Measurements from ENCODE around the gene MAPK6.

Gene MAPK6

DNA sequence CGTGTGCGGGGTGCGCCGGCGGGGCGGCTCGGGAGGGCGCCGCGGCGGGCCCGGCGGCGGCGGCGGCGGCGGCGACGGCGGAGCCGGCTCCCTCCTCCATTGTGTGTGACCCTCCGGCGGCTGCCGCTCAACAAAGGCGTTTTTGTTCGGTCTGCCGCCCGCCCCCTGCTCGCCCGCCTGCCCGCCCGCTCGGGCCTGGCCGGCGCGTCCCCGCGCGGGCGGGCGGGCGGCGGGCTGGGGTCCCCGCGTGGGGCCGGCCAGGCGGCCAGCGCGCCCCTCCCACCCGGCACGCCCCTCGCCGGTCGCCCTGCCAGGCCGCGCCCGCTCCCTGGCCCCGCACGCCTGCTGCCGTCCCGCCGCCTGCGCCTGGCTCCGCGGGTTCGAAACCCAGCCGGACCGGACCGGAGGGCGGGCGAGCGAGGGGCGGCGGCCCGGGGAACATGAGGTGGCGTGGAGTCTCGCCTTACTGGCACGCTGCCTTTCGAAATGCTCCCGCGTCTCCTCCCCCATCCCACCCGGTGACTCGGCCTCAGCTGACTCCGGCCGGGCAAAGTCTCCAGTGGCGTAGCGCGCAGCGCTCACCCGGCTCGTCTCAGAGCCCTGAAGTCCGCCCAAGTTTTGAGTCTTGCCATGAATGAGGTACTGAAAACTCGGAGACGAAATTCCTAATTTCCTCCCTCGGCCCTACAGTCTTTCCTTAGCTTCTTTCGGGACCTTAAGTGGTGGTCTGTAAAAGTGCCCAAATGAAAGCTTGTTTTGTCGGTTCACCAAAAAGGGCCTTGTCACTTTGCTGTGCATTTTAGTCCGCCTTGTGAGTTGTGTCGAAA lies 588 bp downstream of the MAPK6 start:
- TF ChIP-seq, protein P1, sequence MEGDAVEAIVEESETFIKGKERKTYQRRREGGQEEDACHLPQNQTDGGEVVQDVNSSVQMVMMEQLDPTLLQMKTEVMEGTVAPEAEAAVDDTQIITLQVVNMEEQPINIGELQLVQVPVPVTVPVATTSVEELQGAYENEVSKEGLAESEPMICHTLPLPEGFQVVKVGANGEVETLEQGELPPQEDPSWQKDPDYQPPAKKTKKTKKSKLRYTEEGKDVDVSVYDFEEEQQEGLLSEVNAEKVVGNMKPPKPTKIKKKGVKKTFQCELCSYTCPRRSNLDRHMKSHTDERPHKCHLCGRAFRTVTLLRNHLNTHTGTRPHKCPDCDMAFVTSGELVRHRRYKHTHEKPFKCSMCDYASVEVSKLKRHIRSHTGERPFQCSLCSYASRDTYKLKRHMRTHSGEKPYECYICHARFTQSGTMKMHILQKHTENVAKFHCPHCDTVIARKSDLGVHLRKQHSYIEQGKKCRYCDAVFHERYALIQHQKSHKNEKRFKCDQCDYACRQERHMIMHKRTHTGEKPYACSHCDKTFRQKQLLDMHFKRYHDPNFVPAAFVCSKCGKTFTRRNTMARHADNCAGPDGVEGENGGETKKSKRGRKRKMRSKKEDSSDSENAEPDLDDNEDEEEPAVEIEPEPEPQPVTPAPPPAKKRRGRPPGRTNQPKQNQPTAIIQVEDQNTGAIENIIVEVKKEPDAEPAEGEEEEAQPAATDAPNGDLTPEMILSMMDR (IDR thresholded peaks at IDR 0.05; ENCODE audit: insufficient read depth, low read length, poor library complexity, severe bottlenecking), result no peak
- H3K36me3 ChIP-seq (ENCODE audit: control insufficient read depth, insufficient read depth, low read length), result no peaks in the 10 kb centered on the region
- peak overlapping the region; percentile 79 for H3K4me3 ChIP-seq (replicated peaks; ENCODE audit: low read depth, low read length)
- peak; percentile 84 for DNase-seq (ENCODE audit: extremely low read depth, insufficient read length)
- no peaks in the 10 kb centered on the region for H3K27me3 ChIP-seq (replicated peaks; ENCODE audit: control insufficient read depth, insufficient read depth, low read length)

DNA sequence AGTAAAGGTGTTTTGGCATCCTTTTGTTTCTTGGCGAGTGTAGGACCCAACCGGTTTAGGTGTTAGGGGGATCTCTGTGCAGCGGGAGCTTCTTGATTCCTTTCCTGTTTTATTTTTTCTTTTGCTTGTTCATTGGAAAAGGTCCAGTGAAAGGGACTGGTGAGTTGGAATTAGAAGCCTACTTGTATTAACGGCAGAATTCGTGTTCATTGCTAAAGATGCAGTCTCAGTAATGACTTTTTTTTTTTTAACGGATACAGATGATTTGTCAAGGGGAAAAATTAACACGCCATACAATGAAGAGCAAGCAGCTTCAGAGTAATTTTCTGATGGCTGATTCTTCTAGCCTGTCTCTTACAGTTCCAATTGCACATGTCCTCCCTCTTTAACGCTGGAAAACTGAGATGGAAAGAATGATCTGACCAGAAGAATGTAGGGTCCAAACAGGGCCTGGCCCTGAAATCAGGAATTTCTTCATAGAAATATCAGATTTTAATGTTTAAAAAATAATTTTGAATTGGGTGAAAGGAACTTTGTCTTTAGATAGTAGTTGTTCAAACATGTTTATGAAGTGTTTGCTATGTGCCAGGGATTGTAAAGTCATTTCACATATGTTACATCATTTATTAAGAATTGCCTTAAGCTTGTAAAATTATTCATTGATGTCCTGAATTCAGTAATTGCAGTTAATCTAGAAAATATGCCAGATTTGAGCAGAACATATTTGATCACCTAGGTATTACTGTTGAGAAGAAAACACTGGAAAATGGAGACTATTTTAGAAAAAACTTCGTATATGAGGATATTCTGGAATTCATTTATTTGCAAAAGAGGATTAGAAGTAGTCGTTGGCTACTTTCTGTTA lies 1.4 kb downstream of the MAPK6 start:
- TF ChIP-seq, protein P1 (IDR thresholded peaks at IDR 0.05; ENCODE audit: insufficient read depth, low read length, poor library complexity, severe bottlenecking), result no peak
- no peaks in the 10 kb centered on the region; the same call in 1 of the 2 replicates for H3K36me3 ChIP-seq (ENCODE audit: control insufficient read depth, insufficient read depth, low read length)
- DNase-seq (ENCODE audit: extremely low read depth, insufficient read length), result no peak
- no peaks in the 10 kb centered on the region for H3K27me3 ChIP-seq (replicated peaks; ENCODE audit: control insufficient read depth, insufficient read depth, low read length)
- H3K4me3 ChIP-seq (replicated peaks; ENCODE audit: low read depth, low read length), result peak overlapping the region; percentile 79

DNA sequence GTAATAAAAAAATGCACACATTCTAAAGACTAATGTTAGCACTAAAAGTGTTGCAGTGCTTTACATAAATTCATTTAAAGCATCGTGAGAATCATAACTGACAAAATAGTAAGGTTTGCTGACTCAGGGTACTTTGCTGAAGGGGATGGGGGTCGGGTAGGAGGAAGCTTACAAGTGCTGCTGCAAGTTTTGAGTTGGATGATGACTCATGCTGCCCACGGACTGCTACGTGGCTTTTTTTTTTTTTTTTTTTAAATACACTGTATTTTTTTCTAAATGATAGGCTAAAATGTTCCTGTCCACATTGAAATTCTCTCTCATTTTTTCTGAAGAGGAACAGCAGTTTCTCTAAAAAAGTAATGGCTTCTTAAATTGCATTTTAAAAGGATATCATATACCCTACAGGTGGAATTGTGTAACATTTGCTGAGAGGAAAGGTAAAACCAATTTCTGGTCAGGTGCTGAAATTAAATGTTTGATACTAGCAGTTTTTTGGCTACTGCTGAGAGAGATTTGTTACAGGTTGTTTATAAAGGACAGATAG lies 2.2 kb downstream of the MAPK6 start:
- Histone ChIP-seq H3K27me3 (replicated peaks; ENCODE audit: control insufficient read depth, insufficient read depth, low read length) (no peaks in the 10 kb centered on the region), H3K36me3 (ENCODE audit: control insufficient read depth, insufficient read depth, low read length) (no peaks in the 10 kb centered on the region; the same call in 1 of the 2 replicates), H3K4me3 (replicated peaks; ENCODE audit: low read depth, low read length) (peak overlapping the region; percentile 79)
- peak; percentile 61 for DNase-seq (ENCODE audit: extremely low read depth, insufficient read length)
- TF ChIP-seq, protein P1 (IDR thresholded peaks at IDR 0.05; ENCODE audit: insufficient read depth, low read length, poor library complexity, severe bottlenecking), result no peak

DNA sequence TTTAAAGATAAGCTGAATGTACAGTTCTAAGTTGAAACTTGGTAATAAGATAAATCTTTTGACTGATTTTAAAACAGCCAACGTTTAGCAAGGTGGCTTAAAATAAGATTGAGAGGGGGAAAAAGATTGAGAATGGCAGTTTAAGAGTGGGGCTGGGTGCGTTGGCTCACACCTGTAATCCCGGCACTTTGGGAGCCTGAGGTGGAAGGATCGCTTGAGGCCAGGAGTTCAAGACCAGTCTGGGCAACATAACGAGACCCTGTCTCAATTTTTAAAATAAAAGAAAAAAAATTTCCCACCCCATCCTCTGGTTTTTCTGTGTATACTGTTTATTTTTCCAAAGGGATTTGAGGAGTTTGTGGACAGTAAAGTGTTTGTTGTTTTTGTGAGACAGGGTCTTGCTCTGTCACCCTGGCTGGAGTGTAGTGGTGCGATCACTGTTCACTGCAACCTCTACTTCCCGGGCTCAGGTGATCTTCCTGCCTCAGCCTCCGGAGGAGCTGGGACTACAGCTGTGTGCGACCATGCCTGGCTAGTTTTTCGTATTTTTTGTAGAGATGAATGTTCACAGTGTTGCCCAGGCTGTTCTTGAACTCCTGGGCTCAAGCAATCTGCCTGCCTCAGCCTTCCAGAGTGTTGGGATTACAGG lies 3.0 kb downstream of the MAPK6 start:
- H3K36me3 ChIP-seq (ENCODE audit: control insufficient read depth, insufficient read depth, low read length), result no peaks in the 10 kb centered on the region; the same call in 1 of the 2 replicates
- no peaks in the 10 kb centered on the region for H3K27me3 ChIP-seq (replicated peaks; ENCODE audit: control insufficient read depth, insufficient read depth, low read length)
- TF ChIP-seq, protein P1 (IDR thresholded peaks at IDR 0.05; ENCODE audit: insufficient read depth, low read length, poor library complexity, severe bottlenecking), result no peak
- DNase-seq (ENCODE audit: extremely low read depth, insufficient read length), result no peak
- peak overlapping the region; percentile 79 for H3K4me3 ChIP-seq (replicated peaks; ENCODE audit: low read depth, low read length)

DNA sequence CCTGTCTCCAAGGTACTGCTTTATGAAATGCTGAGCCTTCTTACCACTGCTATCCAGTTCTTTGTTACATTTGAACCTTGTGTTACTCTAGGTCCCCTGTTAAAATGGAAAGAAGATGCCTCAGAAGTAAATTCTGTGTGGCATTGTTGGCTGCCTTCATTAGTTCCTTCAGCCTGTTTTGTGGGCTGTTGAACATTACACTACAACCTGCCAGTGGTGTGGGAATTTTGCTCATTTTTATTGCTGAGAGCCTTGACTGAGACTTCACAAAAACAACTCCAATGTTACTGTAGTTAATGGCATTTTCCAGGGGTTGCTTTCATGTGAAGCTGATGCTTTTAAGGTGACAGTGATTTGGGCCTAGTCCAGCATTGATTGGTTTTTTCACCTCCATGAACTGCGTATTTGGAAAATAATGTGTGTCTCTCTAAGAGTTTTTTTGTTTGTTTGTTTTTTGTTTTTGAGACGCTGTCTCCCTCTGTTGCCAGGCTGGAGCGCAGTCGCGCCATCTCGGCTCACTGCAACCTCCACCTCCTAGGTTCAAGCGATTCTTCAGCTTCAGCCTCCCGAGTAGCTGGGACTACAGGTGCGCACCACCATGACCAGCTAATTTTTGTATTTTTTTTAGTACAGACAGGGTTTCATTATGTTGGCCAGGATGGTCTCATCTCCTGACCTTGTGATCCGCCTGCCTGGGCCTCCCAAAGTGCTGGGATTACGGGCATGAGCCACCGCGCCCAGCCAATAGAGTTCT lies 4.3 kb downstream of the MAPK6 start:
- TF ChIP-seq, protein P1 (IDR thresholded peaks at IDR 0.05; ENCODE audit: insufficient read depth, low read length, poor library complexity, severe bottlenecking), result no peak
- no peak overlapping the region; the same call in 1 of the 2 replicates for H3K4me3 ChIP-seq (replicated peaks; ENCODE audit: low read depth, low read length)
- H3K36me3 ChIP-seq (ENCODE audit: control insufficient read depth, insufficient read depth, low read length), result peaks cover 1% of the 10 kb centered on the region
- DNase-seq (ENCODE audit: extremely low read depth, insufficient read length), result no peak
- no peaks in the 10 kb centered on the region for H3K27me3 ChIP-seq (replicated peaks; ENCODE audit: control insufficient read depth, insufficient read depth, low read length)

Data from GM06990 (cell line).